ENCODE data around the gene PELI1.

GRCh38 chr2:64130333-64130732 is 13.9 kb downstream of the PELI1 start:
- no peak for TF ChIP-seq CTCF (IDR thresholded peaks at IDR 0.05)
- TF ChIP-seq POLR2A (IDR thresholded peaks at IDR 0.05): no peak

Measured in uterus (tissue), 2 donors.